ENCODE data around the gene NUB1.

DNA sequence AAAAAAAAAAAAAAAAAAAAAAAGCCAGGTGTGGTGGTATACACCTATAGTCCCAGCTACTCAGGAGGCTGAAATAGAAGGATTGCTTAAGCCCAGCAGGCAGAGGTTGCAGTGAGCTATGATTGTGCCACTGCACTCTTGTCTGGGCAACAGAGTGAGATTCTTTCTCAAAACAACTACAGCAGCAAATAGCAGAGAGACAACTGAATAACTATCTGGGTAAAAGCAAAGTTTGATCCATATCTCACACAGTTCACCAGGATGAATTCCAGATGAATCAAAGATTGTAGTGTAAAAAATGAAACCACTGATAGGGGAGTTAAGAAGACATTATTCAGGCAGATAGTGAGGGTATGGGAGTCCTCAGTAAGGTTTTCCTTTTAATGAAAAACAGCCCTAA, 11.4 kb upstream of the NUB1 start:
- TF ChIP-seq, protein P1, sequence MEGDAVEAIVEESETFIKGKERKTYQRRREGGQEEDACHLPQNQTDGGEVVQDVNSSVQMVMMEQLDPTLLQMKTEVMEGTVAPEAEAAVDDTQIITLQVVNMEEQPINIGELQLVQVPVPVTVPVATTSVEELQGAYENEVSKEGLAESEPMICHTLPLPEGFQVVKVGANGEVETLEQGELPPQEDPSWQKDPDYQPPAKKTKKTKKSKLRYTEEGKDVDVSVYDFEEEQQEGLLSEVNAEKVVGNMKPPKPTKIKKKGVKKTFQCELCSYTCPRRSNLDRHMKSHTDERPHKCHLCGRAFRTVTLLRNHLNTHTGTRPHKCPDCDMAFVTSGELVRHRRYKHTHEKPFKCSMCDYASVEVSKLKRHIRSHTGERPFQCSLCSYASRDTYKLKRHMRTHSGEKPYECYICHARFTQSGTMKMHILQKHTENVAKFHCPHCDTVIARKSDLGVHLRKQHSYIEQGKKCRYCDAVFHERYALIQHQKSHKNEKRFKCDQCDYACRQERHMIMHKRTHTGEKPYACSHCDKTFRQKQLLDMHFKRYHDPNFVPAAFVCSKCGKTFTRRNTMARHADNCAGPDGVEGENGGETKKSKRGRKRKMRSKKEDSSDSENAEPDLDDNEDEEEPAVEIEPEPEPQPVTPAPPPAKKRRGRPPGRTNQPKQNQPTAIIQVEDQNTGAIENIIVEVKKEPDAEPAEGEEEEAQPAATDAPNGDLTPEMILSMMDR (conservative IDR thresholded peaks at IDR 0.05 in 1 of 2, IDR thresholded peaks at IDR 0.05 in 1 of 2; ENCODE audit: extremely low read depth in 1 of 2, insufficient read depth in 1 of 2, low read depth in 1 of 2, low read length in 2 of 2) = no peak
- no peak for TF ChIP-seq EZH2 (IDR thresholded peaks at IDR 0.05; ENCODE audit: borderline replicate concordance, low read length)
